Stimulated activated CD8-positive, alpha-beta memory T cell treated with anti-CD3 and anti-CD28 coated beads, Interleukin-2, amount 100 ng/mL, for 1 hour (primary cell): ENCODE measurements around the gene CCDC68.

Experiments
- DNase-seq, 2 donors: peaks; one replicate each; pipeline ENCODE4 v3.0.0-alpha.2; 2020; ENCODE audit warnings: low read depth in 2 of 2

The CCDC68 gene

DNA sequence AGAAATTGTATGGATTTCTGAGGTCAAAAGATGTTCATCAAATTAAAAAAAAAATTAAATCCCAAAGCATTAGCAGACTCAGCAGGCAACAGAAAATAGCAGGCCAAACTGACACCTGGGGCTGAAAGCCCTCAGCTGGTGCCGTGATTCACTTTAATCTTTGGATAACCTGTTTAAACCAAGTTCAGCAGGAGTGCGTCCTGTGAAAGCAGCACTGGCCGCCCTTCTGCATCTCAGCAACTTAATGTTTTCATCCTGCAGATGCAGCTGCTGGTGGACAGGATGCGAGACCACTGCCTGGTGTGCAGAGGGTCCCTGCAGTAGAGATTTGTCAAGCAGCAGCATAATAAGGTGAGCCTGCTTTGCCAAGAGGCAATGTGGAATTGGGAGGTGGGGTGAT, 41.2 kb downstream of the CCDC68 start:
- no peak for DNase-seq

DNA sequence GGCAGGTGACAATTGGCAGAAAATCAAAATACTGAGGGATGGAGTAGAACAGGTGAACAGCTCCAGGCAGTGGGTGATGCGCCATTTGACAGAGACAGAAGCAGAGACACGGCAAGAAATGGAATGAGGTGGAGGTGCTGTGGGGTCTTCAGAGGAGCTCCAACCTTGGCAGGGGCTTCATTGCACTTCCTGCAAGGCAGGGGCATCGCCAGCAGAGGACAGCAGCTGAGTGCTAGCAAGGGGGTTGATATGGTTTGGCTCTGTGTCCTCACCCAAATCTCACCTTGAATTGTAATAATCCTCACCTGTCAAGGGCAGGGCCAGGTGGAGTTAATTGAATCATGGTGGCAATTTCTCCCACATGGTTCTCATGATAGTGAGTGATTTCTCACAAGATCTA, 42.8 kb downstream of the CCDC68 start:
- no peak for DNase-seq

DNA sequence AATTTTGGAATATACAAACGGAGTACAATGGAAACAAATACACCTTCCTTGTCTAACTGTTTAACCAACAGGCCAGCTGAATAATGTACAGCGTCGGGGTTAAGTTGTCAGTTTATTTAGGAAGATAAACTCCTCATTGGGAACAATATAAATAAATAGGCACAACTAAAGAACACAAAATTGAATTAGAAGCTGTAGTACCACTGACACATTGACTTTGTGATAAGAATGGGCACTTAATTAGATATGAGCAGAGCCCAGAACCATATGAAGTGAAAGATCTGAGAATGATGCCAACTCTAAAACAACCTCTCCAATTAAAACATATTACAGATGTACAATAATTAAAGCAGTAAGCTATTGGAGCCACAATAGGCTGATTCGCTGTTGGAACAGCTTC, 44.4 kb downstream of the CCDC68 start:
- no peak for DNase-seq

GRCh38 chr18:54911551-54911950, 47.7 kb downstream of the CCDC68 start:
- DNase-seq = no peak

DNA sequence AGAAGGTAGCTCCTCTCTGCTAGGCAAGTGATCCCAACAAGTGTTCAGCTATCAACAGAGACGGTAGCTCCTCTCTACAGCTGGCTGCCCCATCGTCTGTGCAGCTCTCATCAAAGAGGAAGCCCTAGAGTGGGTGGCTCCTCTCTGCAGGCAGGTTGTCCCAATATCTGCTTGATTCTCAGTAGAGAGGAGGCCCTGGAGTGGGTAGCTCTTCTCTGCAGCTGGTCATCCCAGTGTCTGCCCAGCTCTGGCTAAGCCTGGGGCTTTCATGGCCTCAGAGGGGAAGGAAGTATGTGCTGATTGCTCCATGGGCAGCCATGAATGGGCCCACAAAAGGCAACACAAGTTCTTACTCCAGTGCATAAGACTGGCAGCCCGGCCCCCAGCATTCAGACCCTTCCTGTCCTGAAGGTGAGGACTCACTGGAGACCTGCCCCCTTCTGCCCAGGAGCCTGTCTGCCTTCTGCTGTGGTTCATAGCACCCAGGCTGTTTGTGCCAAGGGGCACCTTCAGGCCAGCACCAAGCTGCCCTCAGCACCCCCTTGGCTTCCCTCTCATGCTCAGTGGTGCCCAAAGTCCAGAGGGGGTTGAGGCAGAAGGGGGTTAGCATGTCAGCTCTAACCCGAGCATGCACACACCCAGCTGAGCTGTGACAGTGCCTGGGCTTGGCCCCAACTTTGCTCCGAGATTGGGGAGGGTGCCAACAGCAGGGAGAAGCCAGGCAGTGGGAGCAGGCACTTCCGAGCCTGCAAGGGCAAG, 48.9 kb downstream of the CCDC68 start:
- no peak for DNase-seq

DNA sequence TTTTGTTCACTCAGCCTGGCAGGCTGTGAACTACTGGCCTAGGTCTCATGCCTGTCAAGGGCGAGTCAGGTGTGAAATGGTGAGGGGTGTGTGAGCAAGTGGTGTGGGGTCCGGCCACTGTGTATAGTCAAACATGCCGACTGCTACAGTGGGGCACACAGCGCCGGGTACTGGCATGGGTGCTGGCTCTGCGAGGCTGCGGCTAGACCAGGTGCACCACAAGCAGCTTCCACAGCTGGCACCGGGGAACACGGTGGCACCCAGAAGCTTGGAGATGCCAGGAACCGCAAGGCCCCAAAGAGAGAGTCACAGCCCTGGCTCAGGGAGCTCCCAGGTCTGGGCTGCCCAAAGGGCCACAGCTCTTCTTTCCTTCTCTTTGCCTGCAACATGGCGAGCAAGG, 49.7 kb downstream of the CCDC68 start:
- DNase-seq = no peak

- DNase-seq = no peak
Measured at GRCh38 chr18:54906331-54907185, 52.7 kb downstream of the CCDC68 start.

DNA sequence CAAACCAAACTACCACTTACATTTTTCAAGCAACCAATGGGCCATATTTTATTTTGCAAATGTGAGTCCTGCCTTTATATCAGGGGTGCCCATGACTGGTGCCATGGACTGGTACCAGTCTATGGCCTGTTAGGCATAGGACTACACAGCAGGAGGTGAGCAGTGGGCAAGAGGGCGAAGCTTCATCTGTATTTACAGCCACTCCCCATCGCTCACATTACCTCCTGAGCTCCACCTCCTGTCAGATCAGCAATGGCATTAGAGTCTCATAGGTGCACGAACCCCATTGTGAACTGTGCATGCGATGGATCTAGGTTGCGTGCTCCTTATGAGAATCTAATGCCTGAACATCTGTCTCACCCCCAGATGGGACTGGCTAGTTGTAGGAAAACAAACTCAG, 53.6 kb downstream of the CCDC68 start:
- DNase-seq = no peak

DNA sequence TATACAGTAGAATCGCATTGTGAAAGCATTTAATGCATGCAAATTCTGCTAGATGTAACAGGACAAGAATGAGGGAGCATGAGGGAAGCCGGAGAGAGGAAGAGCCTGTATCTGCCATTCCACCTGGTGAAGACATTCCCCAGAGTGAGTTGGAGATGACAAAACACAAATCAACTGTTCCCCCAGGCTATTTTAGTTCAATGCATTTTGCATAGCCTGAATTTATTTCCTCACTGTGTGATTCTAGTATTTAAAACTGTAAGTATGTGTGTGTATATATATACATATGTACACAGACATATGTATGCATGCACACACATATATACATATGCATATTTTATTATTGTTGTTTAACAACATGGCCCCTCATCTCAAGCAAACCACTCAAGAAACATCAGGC, 54.7 kb downstream of the CCDC68 start:
- no peak for DNase-seq

- no peak for DNase-seq
Measured at GRCh38 chr18:54900290-54900689, 59.0 kb downstream of the CCDC68 start.

GRCh38 chr18:54899500-54899899, 59.8 kb downstream of the CCDC68 start:
- no peak for DNase-seq

GRCh38 chr18:54888933-54889332, 70.3 kb downstream of the CCDC68 start:
- DNase-seq = no peak

DNA sequence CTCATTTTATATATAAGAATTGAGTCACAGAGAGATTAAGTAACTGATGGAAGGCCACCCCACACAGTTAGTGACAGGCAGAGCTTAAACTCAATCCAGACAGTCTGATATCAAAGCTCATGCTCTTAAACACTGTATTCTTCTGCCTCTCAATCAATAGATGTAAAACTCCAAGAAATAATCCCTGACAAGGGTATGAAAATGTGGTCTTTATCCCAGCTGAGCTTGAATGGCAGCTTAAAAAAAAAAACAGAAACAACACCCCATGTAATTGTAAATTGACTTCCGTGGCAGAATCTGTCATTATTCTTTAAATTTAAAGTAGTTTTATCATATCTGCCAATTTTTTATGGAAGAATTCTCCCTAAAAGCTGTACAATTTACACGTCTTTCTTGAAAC, 70.9 kb downstream of the CCDC68 start:
- DNase-seq = no peak

DNA sequence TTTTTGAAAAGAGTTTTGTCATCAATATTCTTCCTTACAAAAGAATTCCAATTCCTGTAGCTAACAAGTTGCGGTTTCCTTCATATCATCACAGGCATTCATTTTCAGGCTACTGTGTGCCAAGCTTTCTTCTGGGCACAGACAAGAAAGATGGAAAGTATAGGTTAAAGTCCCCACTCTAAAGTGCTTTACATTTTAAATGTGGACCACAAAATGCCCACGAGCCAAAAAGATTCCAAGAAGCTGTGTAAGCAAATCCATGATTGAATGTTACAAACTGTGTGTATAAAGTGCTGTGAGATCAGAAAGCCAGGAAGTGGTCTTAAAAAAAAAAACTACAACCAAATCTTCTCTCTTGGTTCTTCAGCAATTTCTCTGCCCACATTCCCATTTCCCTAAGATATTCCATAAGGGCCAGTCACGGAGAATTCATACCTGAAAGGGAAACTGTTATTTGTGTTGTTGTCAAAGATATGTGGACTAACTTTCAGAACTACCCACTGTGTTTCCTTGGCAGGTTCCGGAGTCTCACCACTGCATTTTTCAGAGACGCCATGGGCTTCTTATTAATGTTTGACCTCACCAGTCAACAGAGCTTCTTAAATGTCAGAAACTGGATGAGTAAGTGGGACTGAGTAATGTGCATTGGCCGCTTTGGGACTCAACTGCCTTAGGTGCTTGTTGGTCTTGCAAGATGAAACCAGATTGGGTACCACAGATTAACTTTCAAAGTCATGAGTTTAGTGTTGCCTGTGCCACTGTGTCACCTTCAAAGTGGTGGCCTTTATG, 75.3 kb downstream of the CCDC68 start:
- no peak for DNase-seq

- no peak for DNase-seq
Measured at GRCh38 chr18:54882318-54882717, 76.9 kb downstream of the CCDC68 start.

DNA sequence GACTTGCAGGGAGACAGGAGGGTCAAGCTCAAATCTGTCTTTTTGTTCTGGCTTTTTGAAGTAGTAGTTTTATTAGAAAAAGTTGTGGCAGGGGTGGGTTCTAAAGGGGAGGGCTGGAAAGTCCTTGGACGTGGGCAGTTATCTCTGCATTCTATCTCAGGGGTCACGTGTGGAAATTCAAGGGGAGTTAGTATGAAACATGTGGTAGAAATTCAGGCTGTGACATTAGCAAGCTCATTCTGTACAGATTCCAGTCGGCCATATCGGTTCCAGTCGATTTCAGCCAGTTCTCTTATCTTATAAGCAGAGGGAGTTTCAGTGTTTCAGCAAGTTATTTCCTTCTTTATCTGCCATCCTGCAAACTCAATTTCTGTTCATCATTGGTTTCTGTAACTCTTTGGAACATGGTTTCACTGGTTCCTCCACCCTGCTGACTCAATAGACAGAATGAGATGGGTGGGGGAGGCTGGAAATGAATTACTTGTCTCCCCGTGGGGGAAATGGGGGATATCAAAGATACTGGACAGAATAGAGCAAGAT, 78.0 kb downstream of the CCDC68 start:
- DNase-seq = no peak

DNA sequence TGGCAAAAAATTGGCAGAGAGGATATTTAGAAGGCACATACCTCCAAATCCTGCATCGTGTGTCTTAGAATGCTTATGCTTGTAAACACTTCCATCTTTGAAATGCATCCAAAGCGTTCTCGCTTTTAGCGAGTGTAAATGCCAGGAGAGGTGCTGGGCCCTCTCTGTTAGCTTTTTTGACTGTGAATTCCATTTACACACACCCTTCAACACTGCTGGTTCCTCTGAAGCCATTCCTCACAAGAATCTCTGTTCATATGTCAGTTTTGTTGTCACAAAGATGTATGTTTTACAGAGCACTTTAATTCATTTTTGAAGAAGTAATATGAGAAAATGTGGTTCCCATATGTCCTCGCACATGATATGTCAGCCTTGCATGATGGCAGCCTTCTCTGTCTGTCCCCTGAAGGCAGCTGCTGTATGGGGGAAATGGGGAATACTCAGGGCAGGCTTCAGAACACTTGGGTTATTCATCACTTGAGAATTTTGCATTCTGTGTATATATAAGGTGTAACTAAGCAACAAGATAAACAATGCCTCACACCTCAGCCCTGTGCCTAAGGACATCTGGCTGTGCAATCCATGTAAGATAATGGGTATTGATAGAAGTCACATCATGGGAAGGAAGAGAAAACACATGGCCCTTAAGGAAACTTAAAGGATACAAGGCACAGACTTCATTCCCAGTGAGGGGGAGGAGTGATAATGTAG, 78.7 kb downstream of the CCDC68 start:
- no peak for DNase-seq

- no peak for DNase-seq
Measured at GRCh38 chr18:54879691-54880090, 79.6 kb downstream of the CCDC68 start.

DNA sequence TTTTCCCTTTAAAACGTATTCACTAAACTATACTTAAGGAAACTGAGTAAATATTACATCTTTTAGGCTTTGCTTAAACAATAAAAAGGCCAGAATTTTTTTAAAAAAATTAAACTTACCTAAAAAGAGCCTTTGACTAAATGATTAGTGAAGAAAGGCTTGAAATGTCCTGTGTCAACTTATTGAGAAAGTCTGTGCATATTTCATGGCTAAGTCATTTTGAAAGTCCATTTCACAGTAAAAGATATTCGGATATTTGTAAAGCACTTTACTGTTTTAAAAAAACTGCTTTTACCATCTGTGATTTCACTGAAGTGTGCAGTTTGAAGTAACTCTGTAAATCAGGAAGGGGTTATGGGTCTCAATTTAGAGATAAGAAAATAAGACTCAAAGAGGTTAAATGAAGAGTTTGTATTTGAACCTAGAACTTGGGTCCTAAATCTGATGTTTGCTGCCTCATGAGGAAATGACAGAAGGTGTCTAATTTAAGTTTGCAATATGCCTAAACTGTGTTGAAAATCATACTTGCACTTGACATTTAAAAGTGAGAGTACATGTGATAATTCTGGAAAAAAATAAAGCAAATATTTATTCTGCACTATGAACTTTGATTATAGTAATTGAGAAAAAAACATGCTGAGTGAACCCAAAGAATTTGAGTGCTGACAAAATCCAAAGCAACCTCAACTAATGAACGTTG, 80.5 kb downstream of the CCDC68 start:
- DNase-seq = no peak

- no peak for DNase-seq
Measured at GRCh38 chr18:54878159-54878622, 81.1 kb downstream of the CCDC68 start.

DNA sequence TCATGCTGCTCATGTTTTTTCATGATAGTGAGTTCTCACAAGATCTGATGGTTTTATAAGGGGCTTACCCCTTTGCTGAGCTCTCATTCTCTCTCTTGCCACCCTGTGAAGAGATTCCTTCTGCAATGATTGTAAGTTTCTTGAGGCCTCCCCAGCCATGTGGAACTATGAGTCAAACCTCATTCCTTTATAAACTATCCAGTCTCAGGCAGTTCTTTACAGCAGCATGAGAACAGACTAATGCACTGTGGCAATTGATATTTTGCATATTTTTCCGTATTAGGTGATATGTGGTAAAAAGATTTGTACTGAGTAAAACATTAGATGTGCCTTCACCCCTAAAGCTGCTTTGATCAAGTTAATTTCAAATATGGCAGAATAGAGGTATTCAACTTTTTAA, 82.2 kb downstream of the CCDC68 start:
- no peak for DNase-seq
